Subcutaneous abdominal adipose tissue (tissue), 5 donors: ENCODE data around the gene SGCG.
A peak's percentile ranks its signal among the peaks of the same experiment; 100 is the strongest.
"Not testable (repeated sequence)": the region's sequence is repeated elsewhere in the genome, so short reads cannot be mapped to it uniquely, and the experiment has no call there.

Experiments used
- H3K27ac ChIP-seq: one replicate; pipeline ENCODE4 v1.7.0; 2013; ENCODE audit warnings: low read depth, mild to moderate bottlenecking, inconsistent platforms, low read length, moderate library complexity
- H3K27me3 ChIP-seq, 5 donors: one replicate each; pipeline ENCODE4 v1.7.0; 2013; ENCODE audit warnings: low read length in 5 of 5, inconsistent platforms in 1 of 5; ENCODE audit not compliant: control insufficient read depth in 5 of 5, insufficient read depth in 4 of 5
- H3K36me3 ChIP-seq, 5 donors: one replicate each; pipeline ENCODE4 v1.7.0; 2013; ENCODE audit warnings: low read length in 5 of 5; ENCODE audit not compliant: control insufficient read depth in 5 of 5, insufficient read depth in 5 of 5
- H3K4me1 ChIP-seq, 5 donors: one replicate each; pipeline ENCODE4 v1.7.0; 2013; ENCODE audit warnings: low read length in 5 of 5, mild to moderate bottlenecking in 3 of 5, moderate library complexity in 1 of 5; ENCODE audit not compliant: control insufficient read depth in 5 of 5, insufficient read depth in 5 of 5
- H3K4me3 ChIP-seq, 5 donors: one replicate each; pipeline ENCODE4 v1.7.0; 2013; ENCODE audit warnings: low read length in 5 of 5, low read depth in 1 of 5
- H3K9ac ChIP-seq, 5 donors: one replicate each; pipeline ENCODE4 v1.7.0; 2013; ENCODE audit warnings: low read length in 5 of 5, mild to moderate bottlenecking in 4 of 5, moderate library complexity in 3 of 5
- H3K9me3 ChIP-seq, 5 donors: one replicate each; pipeline ENCODE4 v1.7.0; 2013; ENCODE audit warnings: low read length in 5 of 5; ENCODE audit not compliant: control insufficient read depth in 5 of 5
- donor health status: healthy.
- donor health status: healthy.
- donor health status: healthy.
- donor health status: healthy.
- donor health status: healthy.

SGCG gene, protein sequence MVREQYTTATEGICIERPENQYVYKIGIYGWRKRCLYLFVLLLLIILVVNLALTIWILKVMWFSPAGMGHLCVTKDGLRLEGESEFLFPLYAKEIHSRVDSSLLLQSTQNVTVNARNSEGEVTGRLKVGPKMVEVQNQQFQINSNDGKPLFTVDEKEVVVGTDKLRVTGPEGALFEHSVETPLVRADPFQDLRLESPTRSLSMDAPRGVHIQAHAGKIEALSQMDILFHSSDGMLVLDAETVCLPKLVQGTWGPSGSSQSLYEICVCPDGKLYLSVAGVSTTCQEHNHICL

GRCh38 chr13:23180711-23181110 lies at the start of gene SGCG:
TSS of gene SGCG (plus strand) at chr13:23180979. CDS start at chr13:23203695, 22,716 bp downstream.
- Histone ChIP-seq H3K4me1 (peaks cover 0 to 18% (median 2%) of the 10 kb centered on the region in 5 donors), H3K9me3 (no peaks in the 10 kb centered on the region), H3K27ac (peak within 1 kb of the TSS; percentile 66), H3K9ac (peak within 1 kb of the TSS in 3 of 5 donors; percentile 31 to 79 (median 69)), H3K4me3 (peak within 1 kb of the TSS in 4 of 5 donors; percentile 21 to 57 (median 44)), H3K27me3 (no peaks in the 10 kb centered on the region), H3K36me3 (no peaks in the 10 kb centered on the region)

- H3K9ac ChIP-seq: no peak overlapping the region
- H3K9me3 ChIP-seq: no peaks in the 10 kb centered on the region
- no peak overlapping the region for H3K4me3 ChIP-seq
- H3K36me3 ChIP-seq: no peaks in the 10 kb centered on the region
- no peaks in the 10 kb centered on the region for H3K4me1 ChIP-seq
- no peaks in the 10 kb centered on the region for H3K27me3 ChIP-seq
- H3K27ac ChIP-seq: no peak overlapping the region
Measured at GRCh38 chr13:23134542-23134941, 46.2 kb upstream of the SGCG start.

GRCh38 chr13:23140492-23140891 lies 40.3 kb upstream of the SGCG start:
- Histone ChIP-seq H3K27me3 (peaks cover 0 to 4% (median 0%) of the 10 kb centered on the region in 5 donors), H3K4me3 (no peak overlapping the region), H3K9ac (no peak overlapping the region), H3K36me3 (no peaks in the 10 kb centered on the region), H3K27ac (no peak overlapping the region), H3K9me3 (peaks cover 0 to 4% (median 0%) of the 10 kb centered on the region in 5 donors), H3K4me1 (no peaks in the 10 kb centered on the region)

GRCh38 chr13:23141964-23142363 lies 38.8 kb upstream of the SGCG start:
- no peaks in the 10 kb centered on the region for H3K36me3 ChIP-seq
- peaks cover 0 to 4% (median 0%) of the 10 kb centered on the region in 5 donors for H3K27me3 ChIP-seq
- H3K4me1 ChIP-seq: peaks cover 0 to 7% (median 0%) of the 10 kb centered on the region in 5 donors
- H3K4me3 ChIP-seq: no peak overlapping the region
- H3K27ac ChIP-seq: no peak overlapping the region
- H3K9ac ChIP-seq: no peak overlapping the region
- H3K9me3 ChIP-seq: peaks cover 0 to 4% (median 0%) of the 10 kb centered on the region in 5 donors

DNA sequence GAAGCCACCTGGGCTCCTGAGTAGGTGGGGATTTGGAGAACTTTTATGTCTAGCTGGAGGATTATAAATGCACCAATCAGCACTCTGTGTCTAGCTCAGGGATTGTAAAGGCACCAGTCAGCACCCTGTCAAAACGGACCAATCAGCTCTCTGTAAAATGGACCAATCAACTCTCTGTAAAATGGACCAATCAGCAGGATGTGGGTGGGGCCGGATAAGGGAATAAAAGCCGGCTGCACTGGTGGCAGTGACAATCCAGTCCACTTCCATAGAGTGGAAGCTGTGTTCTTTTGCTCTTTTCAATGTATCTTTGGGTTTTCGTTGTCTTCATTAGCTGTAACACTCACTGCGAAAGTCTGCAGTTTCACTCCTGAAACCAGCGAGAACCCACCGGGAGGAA lies 38.2 kb upstream of the SGCG start:
- not testable (repeated sequence) for H3K9me3 ChIP-seq, H3K4me3 ChIP-seq, H3K36me3 ChIP-seq, H3K27me3 ChIP-seq, H3K9ac ChIP-seq, H3K27ac ChIP-seq
- H3K4me1 ChIP-seq: peaks cover 0 to 11% (median 0%) of the 10 kb centered on the region in 5 donors

DNA sequence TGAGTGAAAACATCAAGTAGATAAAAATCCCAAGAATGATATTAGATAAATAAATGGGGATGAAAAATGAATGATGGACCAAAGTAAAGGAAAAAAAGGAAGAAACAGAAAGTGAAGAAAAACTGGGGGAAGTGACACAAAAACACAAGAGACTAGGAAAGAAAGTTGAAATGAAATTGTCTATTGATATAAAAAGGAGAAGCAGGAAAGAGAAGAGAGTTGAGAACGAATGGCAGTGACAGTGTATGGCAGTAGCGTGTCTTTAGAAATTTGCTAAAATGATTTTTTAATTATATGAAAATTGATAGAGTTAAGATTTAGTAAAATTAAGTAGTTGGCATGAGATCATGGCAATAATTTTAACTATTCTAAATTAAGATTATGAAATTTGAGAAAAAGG lies 36.3 kb upstream of the SGCG start:
- Histone ChIP-seq H3K4me1 (peaks cover 0 to 11% (median 0%) of the 10 kb centered on the region in 5 donors), H3K27me3 (peaks cover 0 to 4% (median 0%) of the 10 kb centered on the region in 5 donors), H3K27ac (no peak overlapping the region), H3K36me3 (no peaks in the 10 kb centered on the region), H3K4me3 (no peak overlapping the region), H3K9ac (no peak overlapping the region), H3K9me3 (peaks cover 0 to 4% (median 0%) of the 10 kb centered on the region in 5 donors)

GRCh38 chr13:23146006-23146405 lies 34.8 kb upstream of the SGCG start:
- Histone ChIP-seq H3K36me3 (no peaks in the 10 kb centered on the region), H3K9me3 (peaks cover 0 to 4% (median 0%) of the 10 kb centered on the region in 5 donors), H3K27me3 (peaks cover 0 to 4% (median 0%) of the 10 kb centered on the region in 5 donors), H3K4me1 (peaks cover 0 to 11% (median 0%) of the 10 kb centered on the region in 5 donors), H3K4me3 (no peak overlapping the region), H3K27ac (peak overlapping the region; percentile 13), H3K9ac (no peak overlapping the region)

GRCh38 chr13:23146811-23147625 lies 33.8 kb upstream of the SGCG start:
- H3K4me3 ChIP-seq: peak overlapping the region in 1 of 5 donors; percentile 7
- H3K9ac ChIP-seq: no peak overlapping the region
- H3K36me3 ChIP-seq: no peaks in the 10 kb centered on the region
- H3K4me1 ChIP-seq: peaks cover 0 to 11% (median 0%) of the 10 kb centered on the region in 5 donors
- peaks cover 0 to 4% (median 0%) of the 10 kb centered on the region in 5 donors for H3K27me3 ChIP-seq
- peaks cover 0 to 3% (median 0%) of the 10 kb centered on the region in 5 donors for H3K9me3 ChIP-seq
- H3K27ac ChIP-seq: peak overlapping the region; percentile 13

- Histone ChIP-seq H3K9me3 (no peaks in the 10 kb centered on the region), H3K4me3 (no peak overlapping the region), H3K36me3 (no peaks in the 10 kb centered on the region)
Measured at GRCh38 chr13:23147827-23148226, 33.0 kb upstream of the SGCG start.

DNA sequence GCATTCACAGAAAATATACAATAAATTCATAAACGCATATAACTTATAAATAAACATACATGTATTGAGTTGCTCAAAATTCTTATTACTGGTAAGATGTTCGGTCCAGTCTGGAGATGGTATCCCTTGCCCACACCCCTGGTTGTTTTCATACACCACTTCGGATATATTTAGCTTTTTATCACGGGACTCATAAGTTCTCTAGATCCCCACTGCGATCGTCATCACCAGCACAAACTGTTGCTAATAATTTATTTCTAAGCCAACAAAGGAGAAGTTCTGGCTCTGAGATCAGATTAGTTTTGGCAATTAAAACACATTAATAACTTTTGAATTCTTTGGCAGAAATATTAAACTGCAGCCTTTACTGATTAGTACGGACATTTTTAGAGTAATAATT lies 23.0 kb upstream of the SGCG start:
- no peaks in the 10 kb centered on the region for H3K9me3 ChIP-seq
- H3K27ac ChIP-seq: no peak overlapping the region
- no peak overlapping the region for H3K9ac ChIP-seq
- H3K4me3 ChIP-seq: no peak overlapping the region
- peaks cover 0 to 17% (median 11%) of the 10 kb centered on the region in 5 donors for H3K4me1 ChIP-seq
- H3K36me3 ChIP-seq: no peaks in the 10 kb centered on the region
- H3K27me3 ChIP-seq: peaks cover 0 to 12% (median 2%) of the 10 kb centered on the region in 5 donors

More at GRCh38 chr13:23147827-23148226, 33.0 kb upstream of the SGCG start:
- Histone ChIP-seq H3K27me3 (no peaks in the 10 kb centered on the region), H3K4me1 (peaks cover 0 to 11% (median 0%) of the 10 kb centered on the region in 5 donors), H3K9ac (no peak overlapping the region), H3K27ac (no peak overlapping the region)
